NCI-H1436 (cell line): Measurements from ENCODE around the gene CHAC1.

ENCODE experiments used
- DNase-seq: peaks from one replicate; lab custom pipeline; 2025; lab: John Stamatoyannopoulos, UW

Gene CHAC1

DNA sequence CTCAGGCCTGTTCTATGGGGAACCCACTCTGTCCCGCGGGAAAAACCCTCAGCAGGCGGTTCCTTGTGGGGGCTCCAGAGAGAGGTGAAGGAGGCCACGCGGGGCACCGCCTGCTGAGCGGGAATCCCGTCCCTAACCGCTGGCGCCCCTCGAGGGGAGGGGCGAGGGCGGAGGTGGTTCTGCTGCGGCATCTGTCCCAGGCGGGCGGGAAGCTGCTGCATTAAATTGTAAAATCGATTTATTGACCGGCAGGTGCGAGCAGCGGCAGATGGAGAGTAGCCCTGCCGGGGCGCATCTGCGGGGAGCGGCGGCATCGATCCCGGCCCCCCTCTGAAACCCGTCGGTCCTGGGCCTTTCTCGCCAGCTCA, 27.8 kb upstream of the CHAC1 start:
- DNase-seq: peak; percentile 44

DNA sequence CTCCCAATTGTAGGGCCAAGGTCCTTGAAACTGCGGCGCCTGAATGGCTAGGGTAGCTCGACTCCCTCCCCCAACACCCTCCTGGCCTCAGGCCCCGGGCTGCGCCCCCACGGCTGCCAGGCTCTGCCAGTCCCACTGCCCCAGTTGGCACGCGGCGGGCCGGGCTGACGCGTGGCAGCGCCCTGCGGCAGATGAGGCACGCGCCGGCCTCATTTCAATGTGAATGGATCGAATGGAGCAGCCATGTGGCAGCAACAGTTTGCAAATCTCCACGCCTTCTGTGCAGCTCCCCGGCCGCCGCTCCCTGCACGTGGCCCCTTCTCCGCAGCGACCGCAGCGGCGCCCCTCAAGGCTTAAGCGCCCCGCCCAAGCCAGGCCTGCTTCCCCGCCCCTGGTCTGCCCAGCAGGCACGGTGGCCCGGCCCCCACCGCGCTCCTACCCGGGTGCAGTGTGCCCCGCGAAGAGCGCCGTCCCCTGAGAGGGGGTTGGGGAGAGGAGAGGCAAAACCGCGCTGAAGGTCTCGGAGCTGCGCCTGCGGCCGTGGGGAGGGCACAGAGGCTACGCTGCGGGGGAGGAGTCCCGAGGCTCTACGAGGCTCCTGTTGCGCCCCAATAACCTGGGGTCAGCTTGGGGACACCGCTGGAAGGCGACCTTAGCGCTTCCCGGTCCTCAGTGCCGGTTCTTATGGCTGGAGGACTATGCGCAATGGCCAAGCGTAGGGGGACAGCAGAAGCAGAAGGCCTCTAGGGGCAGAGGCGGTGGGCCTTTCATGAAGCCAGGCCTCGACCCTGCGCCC, 27.2 kb upstream of the CHAC1 start:
- peak; percentile 44 for DNase-seq

DNA sequence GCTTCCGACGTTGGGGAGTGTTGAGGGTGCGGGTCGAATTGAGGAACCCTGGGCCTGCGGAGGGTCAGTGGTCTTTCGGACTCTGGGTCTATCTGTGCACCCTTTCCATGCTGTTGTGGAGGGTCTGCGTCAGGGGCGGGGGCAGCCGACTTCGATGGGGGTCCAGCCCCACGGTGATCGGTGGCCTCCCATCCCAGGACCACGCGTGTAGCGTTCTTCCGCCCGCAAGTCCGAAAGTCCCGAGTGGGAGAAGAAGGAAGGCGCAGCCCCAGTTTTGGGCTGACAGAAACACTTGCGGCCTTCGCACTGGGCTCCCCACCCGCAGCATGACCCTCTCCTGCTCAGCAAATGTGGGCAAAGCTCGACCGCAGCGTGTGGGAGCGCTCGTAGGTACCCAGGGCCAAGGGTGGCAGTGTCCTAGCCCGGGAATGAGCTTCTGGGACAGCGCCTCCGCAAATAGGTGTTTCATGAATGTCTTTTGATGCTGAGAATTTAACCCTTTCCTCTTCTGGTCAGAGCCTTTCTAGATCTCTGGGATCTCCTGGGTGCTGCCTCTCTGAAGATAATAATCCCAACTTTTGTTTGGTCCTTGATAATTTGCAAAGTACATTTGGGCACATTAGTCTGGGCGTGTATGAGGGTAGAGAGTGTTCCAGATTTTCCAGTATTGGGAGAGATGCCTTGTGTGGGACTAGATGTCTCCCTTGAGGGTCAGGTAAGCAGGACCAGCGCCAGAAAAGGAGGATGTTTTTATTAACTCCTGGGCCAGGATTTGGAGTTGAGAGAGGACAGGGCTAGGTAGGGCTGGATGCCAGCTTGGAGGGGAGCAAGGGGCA, 26.4 kb upstream of the CHAC1 start:
- no peak for DNase-seq

DNA sequence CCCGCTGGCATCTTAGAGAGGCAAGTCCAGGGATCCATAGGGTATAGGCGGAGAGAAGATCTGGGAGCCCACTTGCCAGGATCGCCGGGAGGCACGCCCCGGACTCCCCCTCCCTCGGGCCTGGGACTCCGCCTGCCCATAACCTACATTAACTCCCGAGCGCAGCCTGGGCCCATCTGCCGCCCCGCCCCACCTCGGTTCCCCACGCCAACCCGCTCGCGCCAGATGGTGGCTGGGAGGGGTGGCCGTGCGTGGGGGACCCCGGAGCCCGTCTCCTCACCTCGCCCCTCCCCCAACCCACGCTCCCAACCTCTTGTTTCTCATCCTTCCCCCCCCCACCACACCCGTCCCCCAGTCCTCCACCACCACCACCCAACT, 25.8 kb upstream of the CHAC1 start:
- DNase-seq: no peak

DNA sequence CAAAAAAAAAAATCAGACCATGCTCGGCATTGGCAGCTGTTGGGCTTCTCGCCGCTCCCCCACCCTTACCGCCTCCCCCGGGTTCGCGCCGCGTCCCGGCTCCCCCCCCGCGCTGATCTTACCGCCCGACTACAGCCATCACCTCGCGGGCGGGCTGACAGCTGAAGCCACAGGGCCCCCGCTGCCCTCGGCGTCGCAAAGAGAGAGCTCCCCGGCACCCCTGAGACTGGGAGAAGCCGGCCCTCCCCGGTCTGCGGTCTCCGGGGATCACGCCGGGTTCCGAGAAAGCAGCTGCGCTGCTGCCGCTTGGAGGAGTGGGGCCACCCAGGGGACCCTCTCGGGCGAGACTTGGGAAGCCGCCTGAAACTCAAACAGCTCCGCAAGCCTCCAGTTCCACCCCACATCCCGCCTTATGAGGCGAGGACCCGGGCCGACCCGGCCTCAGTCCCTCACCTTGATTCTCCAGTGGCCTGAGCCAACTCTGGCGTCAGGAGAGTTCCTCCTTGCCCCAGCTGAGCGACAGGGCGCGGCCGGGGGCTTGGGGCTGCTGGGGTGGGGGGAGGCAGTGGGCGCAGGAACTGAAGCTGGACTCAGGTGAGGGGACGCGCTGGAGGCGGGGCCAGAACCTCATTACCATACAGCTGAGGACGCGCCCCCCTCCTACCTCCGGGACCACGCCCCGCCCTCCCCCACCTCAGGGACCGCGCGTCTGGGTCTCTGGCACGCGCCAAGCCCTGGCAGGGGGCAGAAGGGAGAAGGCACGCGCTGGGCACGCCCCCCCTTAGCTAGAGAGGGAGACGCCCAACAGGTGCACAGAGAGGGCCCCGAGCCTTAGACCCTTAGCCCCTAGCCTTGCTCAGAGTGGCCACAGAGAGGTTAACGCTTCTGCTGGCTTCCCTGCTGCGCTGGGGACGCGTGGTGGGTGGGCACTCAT, 25.1 kb upstream of the CHAC1 start:
- DNase-seq: peak; percentile 86

DNA sequence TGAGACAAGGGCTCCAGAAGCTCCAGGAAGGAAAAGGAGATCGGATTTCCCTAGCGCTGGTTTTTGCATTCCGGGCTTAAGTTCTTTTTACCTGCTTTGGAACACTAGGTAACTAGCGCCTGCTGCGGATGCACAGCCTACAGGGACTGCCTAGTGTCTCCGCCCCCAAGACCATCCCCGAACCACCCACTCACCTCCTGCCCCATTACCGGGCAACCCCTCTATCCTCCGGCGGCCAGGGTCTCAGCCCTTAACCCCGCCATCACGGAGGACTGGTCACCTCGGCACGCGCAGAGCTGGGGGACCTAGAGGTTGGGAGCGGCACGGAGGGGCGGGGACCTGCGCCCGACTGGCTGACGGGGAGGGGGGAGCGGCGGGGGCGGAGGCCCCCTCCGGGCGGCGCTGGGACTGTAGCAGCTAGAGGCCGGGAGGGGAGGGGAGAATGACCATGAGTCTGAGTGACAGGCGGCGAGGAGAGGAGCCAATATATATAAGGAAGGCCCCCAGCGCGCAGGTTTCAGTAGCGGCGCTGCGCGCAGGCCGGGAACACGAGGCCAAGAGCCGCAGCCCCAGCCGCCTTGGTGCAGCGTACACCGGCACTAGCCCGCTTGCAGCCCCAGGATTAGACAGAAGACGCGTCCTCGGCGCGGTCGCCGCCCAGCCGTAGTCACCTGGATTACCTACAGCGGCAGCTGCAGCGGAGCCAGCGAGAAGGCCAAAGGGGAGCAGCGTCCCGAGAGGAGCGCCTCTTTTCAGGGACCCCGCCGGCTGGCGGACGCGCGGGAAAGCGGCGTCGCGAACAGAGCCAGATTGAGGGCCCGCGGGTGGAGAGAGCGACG, 24.2 kb upstream of the CHAC1 start, which contains the start of gene DLL4:
Gene DLL4 (plus strand): TSS at position 520 of the 839 bp plus-strand sequence. CDS start 329 bp downstream, outside the sequence.
- peak; percentile 78 for DNase-seq

DNA sequence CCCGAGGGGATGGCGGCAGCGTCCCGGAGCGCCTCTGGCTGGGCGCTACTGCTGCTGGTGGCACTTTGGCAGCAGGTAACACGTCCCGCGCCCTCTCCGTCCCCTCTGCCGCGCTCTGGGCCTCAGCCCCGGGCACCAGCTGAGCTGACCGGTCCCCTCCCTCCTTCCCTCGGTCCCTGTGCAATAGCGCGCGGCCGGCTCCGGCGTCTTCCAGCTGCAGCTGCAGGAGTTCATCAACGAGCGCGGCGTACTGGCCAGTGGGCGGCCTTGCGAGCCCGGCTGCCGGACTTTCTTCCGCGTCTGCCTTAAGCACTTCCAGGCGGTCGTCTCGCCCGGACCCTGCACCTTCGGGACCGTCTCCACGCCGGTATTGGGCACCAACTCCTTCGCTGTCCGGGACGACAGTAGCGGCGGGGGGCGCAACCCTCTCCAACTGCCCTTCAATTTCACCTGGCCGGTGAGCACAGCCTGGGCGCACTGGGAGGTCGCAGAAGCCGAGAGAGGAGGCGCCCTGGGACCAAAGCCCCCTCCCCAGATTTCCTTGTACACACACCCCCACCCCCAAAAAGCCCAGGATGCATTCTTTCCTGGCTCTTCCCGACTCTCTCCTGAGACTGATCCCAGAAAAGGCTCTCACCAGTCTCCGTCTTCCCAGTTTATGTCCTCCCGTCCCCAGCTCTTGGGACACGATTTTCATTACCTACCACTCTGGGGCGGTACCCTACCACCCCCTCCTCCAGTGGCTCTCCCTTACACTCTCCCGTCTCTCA, 23.4 kb upstream of the CHAC1 start:
- DNase-seq: no peak

DNA sequence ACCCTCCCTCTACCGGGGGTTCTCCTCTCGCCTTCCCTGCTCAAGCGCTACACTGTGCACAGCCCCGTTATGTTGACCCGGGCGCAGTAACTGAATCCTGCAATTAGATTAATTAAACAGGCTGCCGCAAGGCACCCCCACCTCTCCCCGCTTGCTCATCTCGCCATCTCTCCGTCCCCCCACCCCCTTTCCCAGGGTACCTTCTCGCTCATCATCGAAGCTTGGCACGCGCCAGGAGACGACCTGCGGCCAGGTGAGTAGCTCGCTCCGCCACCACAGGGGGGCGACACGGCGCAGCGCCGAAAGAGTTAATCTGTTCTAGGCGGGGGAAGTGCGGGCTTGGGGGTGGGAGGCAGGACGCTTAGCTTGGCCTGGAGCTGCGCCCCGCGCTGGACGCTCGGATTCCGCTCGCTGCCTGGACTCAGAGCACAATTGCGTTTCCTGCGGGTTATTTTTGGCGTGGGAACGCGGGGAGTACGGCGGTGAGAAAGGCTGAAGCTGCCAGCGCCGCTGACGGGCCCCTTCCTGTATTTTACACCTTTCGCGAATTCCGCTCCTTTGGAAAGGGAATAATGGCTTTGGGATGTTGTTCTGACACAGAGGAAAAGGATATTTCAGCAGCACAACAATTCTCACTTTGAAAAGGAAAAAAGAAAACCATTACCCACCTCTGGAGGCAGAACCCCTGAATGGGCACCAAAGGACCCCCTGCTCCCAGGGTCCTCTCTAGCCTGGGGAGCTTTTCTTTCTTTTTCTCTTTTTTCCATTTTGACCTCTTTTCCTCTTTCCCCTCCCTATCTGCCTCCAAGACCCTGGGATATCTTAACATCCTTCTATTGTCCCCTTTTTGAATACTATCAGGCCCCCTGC, 22.6 kb upstream of the CHAC1 start:
- DNase-seq: peak; percentile 59

DNA sequence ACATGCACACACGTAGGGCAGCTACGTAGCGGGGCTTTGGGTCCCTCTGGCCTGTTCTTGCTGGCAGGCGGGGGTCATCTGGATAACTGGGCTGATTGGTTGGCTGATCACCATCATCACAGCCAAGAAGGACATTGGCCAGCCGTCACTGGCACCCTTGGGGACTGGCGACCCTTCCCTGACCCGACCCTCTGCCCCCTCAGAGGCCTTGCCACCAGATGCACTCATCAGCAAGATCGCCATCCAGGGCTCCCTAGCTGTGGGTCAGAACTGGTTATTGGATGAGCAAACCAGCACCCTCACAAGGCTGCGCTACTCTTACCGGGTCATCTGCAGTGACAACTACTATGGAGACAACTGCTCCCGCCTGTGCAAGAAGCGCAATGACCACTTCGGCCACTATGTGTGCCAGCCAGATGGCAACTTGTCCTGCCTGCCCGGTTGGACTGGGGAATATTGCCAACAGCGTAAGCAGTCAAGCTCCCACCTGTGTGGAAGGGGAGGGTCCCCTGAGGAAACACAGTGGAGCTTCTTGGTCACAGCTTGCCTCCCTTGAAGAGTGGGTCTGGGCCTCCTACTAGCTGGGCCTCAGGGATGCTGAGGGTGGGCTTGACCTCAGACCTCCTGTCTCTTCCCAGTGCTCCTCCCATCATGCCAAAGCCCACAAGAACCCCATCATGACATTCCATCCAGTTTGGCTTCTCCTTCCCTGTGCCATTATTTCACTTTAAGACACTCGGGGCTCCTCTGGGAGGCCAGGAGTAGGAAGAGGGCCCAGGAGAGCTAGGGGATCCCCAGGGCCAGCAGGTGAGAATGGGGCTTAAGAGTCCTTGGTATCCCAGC, 21.8 kb upstream of the CHAC1 start:
- DNase-seq: no peak

DNA sequence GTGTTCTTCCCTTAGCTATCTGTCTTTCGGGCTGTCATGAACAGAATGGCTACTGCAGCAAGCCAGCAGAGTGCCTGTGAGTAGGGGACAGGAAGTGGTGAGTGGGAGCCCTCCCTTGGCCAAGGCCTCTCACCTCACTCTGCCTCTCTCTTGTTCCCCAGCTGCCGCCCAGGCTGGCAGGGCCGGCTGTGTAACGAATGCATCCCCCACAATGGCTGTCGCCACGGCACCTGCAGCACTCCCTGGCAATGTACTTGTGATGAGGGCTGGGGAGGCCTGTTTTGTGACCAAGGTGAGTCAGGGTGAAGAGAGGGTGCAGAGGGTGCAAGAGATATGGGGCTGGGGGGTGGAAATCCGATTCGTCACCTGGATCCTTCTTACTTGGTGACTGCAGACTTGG, 21.1 kb upstream of the CHAC1 start:
- no peak for DNase-seq

DNA sequence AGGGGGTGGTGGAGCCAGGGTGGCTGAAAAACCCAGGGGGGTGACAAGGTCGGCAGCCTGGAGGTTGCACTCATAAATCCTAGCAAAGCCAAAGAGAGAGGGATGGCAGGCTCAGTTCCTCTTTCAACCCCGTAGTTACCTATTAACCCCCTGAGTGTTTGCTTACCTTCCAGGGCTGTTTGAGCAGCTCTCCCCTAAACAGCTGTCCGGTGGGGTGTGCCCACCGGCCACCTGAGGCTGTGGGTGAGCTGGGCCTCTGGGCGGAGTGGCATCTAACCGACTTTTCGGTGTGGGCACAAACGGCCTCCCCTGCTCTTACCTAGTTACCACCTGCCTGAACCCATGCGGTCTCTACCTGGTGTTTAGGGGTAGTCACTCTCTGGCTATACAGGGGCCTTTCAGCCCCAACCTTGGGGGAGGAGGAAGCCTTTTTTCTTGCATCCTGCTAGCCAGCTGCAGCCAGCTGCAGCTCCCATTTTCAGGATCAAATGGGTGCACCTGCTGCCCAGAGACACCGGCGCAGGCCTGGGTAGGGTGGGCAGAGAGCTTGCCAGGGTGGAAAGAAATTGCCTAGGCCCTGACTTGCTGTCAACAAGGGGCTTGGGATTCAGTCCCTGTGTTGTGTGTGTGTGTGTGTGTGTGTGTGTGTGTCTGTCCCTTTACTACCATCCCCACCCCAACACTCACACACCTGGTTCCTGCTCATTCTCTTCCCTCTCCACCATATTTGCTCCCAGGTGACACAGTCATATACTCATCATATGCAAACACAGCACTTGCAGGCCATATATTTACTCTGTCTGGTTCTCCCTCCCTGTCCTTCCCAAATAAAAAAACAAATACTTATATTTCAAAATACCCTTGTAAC, 20.4 kb upstream of the CHAC1 start:
- no peak for DNase-seq

DNA sequence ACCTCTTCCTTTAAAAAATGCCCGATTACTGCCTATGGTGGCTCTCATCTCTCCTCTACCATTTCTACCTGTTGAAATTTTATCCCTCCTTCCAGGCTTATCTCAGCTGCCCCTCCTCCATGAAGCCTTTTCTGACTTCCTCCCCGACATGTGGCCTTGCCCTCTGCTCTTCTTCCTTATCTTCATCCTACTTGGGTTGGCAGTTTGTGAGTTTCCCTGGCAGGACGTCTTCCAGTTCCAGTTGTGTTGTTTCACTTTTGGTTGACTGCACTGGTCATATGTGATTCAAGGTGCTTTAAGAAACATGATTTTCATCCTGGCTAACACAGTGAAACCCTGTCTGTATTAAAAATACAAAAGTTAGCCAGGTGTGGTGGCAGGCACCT, 19.8 kb upstream of the CHAC1 start:
- DNase-seq: no peak

DNA sequence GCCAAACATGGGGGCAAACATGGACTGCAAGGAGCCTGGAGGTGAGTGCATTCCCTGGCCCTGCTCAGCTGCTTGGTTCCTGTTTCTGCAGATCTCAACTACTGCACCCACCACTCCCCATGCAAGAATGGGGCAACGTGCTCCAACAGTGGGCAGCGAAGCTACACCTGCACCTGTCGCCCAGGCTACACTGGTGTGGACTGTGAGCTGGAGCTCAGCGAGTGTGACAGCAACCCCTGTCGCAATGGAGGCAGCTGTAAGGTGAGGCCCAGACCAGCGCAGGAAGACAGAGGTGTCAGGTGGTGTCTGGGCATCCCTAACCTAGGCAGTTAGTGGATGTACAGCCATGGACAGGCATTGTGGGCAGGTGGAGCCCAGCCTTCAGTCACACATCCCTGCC, 18.8 kb upstream of the CHAC1 start:
- no peak for DNase-seq

DNA sequence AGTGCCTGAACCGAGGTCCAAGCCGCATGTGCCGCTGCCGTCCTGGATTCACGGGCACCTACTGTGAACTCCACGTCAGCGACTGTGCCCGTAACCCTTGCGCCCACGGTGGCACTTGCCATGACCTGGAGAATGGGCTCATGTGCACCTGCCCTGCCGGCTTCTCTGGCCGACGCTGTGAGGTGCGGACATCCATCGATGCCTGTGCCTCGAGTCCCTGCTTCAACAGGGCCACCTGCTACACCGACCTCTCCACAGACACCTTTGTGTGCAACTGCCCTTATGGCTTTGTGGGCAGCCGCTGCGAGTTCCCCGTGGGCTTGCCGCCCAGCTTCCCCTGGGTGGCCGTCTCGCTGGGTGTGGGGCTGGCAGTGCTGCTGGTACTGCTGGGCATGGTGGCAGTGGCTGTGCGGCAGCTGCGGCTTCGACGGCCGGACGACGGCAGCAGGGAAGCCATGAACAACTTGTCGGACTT, 17.0 kb upstream of the CHAC1 start:
- DNase-seq: no peak

DNA sequence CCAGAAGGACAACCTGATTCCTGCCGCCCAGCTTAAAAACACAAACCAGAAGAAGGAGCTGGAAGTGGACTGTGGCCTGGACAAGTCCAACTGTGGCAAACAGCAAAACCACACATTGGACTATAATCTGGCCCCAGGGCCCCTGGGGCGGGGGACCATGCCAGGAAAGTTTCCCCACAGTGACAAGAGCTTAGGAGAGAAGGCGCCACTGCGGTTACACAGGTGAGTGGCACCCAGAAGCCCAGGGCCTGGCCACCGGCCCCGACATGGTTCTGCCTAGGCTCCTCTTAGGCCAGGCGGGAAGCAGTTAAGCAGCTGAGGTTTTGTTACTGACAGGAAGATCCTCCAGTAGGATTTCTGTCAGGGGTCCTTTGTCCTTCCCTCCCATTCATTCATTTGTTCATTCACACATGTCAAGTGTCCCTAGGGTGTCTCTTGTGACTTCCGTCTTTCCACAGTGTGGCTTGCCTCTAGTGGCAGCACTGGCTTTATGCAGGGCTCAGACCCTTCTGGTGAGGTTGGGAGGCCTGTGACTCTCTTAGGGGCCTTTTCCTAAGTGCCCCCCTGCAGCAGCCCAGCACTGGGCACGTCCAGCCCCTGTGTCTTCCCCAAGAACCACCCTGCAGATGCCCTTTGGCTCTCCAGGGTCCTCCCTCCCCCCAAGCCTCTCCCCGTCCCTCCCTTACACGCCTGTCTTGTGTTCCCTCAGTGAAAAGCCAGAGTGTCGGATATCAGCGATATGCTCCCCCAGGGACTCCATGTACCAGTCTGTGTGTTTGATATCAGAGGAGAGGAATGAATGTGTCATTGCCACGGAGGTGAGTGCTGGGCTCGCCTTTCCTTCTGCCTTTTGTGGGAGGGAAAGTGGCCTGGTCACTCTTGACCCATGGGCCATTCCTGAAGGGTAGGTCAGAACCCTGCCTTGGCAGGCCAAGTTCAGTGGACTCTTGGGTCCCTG, 16.3 kb upstream of the CHAC1 start:
- peak; percentile 97 for DNase-seq
